ENCODE measurements around the gene UST.

Gene UST

GRCh38 chr6:149086363-149086762 lies 339.5 kb downstream of the UST start:
- no peak for TF ChIP-seq FOXM1 (IDR thresholded peaks at IDR 0.05; ENCODE audit: borderline replicate concordance)
- TF ChIP-seq FOXK2 (IDR thresholded peaks at IDR 0.05), result no peak
- no peak for TF ChIP-seq ZNF384 (IDR thresholded peaks at IDR 0.05)
- no peak for TF ChIP-seq L3MBTL2 (conservative IDR thresholded peaks at IDR 0.05)
- TF ChIP-seq SP1 (IDR thresholded peaks at IDR 0.05), result no peak
- TF ChIP-seq LEF1 (IDR thresholded peaks at IDR 0.05; ENCODE audit: borderline replicate concordance), result no peak
- no peak for TF ChIP-seq CTBP1 (IDR thresholded peaks at IDR 0.05; ENCODE audit: borderline replicate concordance)
- no peak for TF ChIP-seq SUZ12 (IDR thresholded peaks at IDR 0.05)
- TF ChIP-seq PKNOX1 (IDR thresholded peaks at IDR 0.05), result no peak
- no peak for TF ChIP-seq BHLHE40 (IDR thresholded peaks at IDR 0.05; ENCODE audit: borderline replicate concordance)
- no peak for TF ChIP-seq HDGF (IDR thresholded peaks at IDR 0.05; ENCODE audit: borderline replicate concordance)
- no peak for TF ChIP-seq TARDBP (IDR thresholded peaks at IDR 0.05)
- TF ChIP-seq NFRKB (IDR thresholded peaks at IDR 0.05), result no peak
- TF ChIP-seq ARNT (IDR thresholded peaks at IDR 0.05), result no peak
- ChIA-PET CTCF (no interaction called here), POLR2A (no interaction called here)
- DNase-seq (ENCODE audit: extremely low spot score), result no peak

GRCh38 chr6:149087898-149088297 lies 341.1 kb downstream of the UST start:
- POLR2A ChIA-PET, result interaction anchor here (1.1 kb wide), 1 partner anchor 229 kb away, joined by 3 read pairs; the partner anchor contains the start of gene TAB2
- no peak for DNase-seq (ENCODE audit: extremely low spot score)
- CTCF ChIA-PET, result interaction anchor here (0.6 kb wide), 1 partner anchor 492 kb away, joined by 3 read pairs; no protein-coding TSS in a partner anchor
- TF ChIP-seq SP1 (IDR thresholded peaks at IDR 0.05) (no peak), FOXM1 (IDR thresholded peaks at IDR 0.05; ENCODE audit: borderline replicate concordance) (no peak), HDGF (IDR thresholded peaks at IDR 0.05; ENCODE audit: borderline replicate concordance) (no peak), CTBP1 (IDR thresholded peaks at IDR 0.05; ENCODE audit: borderline replicate concordance) (no peak), SUZ12 (IDR thresholded peaks at IDR 0.05) (no peak), ZNF384 (IDR thresholded peaks at IDR 0.05) (no peak), NFRKB (IDR thresholded peaks at IDR 0.05) (no peak), FOXA1 (IDR thresholded peaks at IDR 0.05) (no peak), ELF4 (IDR thresholded peaks at IDR 0.05) (no peak), BHLHE40 (IDR thresholded peaks at IDR 0.05; ENCODE audit: borderline replicate concordance) (no peak), TARDBP (IDR thresholded peaks at IDR 0.05) (no peak), ARNT (IDR thresholded peaks at IDR 0.05) (no peak)

GRCh38 chr6:149088361-149088760 lies 341.5 kb downstream of the UST start:
- POLR2A ChIA-PET, result interaction anchor here (1.1 kb wide), 1 partner anchor 229 kb away, joined by 3 read pairs; the partner anchor contains the start of gene TAB2
- CTCF ChIA-PET, result interaction anchor here (0.6 kb wide), 1 partner anchor 492 kb away, joined by 3 read pairs; no protein-coding TSS in a partner anchor
- no peak for TF ChIP-seq NFRKB (IDR thresholded peaks at IDR 0.05)
- no peak for TF ChIP-seq FOXM1 (IDR thresholded peaks at IDR 0.05; ENCODE audit: borderline replicate concordance)
- no peak for TF ChIP-seq ELF4 (IDR thresholded peaks at IDR 0.05)
- no peak for TF ChIP-seq ARNT (IDR thresholded peaks at IDR 0.05)
- TF ChIP-seq FOXK2 (IDR thresholded peaks at IDR 0.05), result no peak
- no peak for TF ChIP-seq BHLHE40 (IDR thresholded peaks at IDR 0.05; ENCODE audit: borderline replicate concordance)
- TF ChIP-seq LEF1 (IDR thresholded peaks at IDR 0.05; ENCODE audit: borderline replicate concordance), result no peak
- no peak for TF ChIP-seq HDGF (IDR thresholded peaks at IDR 0.05; ENCODE audit: borderline replicate concordance)
- TF ChIP-seq SUZ12 (IDR thresholded peaks at IDR 0.05), result no peak
- TF ChIP-seq SP1 (IDR thresholded peaks at IDR 0.05), result no peak
- DNase-seq (ENCODE audit: extremely low spot score), result no peak

DNA sequence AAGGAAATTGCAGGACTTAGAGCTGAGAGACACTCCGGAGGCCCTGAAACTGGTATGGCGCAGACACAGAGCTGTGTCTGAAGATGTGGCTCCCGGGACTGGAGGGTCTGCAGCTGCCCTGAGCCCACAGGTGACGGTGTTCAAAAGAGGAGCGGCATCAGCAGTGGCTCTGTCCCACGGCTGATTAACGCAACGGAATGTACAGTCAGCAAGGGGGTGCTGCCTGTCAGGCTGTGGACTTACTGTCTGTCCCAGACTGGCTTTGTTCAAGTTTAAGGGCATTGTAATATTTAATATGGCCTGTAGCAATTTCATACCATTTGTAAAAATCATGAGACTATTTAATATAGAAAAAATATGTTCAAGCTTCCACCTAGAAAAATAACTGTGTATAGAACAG lies 342.7 kb downstream of the UST start:
- CTCF ChIA-PET, result interaction anchor here (0.7 to 1.0 kb wide), 2 partner anchors 333 to 343 kb away, joined by 3 to 5 read pairs; no protein-coding TSS in a partner anchor
- TF ChIP-seq BHLHE40 (IDR thresholded peaks at IDR 0.05; ENCODE audit: borderline replicate concordance), result no peak
- no peak for TF ChIP-seq ELF4 (IDR thresholded peaks at IDR 0.05)
- TF ChIP-seq HDGF (IDR thresholded peaks at IDR 0.05; ENCODE audit: borderline replicate concordance), result no peak
- TF ChIP-seq FOXA1 (IDR thresholded peaks at IDR 0.05), result no peak
- no peak for TF ChIP-seq LEF1 (IDR thresholded peaks at IDR 0.05; ENCODE audit: borderline replicate concordance)
- no peak for TF ChIP-seq L3MBTL2 (conservative IDR thresholded peaks at IDR 0.05)
- TF ChIP-seq PKNOX1 (IDR thresholded peaks at IDR 0.05), result no peak
- no peak for TF ChIP-seq SUZ12 (IDR thresholded peaks at IDR 0.05)
- no peak for TF ChIP-seq TARDBP (IDR thresholded peaks at IDR 0.05)
- no peak for TF ChIP-seq SP1 (IDR thresholded peaks at IDR 0.05)
- no peak for TF ChIP-seq FOXM1 (IDR thresholded peaks at IDR 0.05; ENCODE audit: borderline replicate concordance)
- no peak for TF ChIP-seq NFRKB (IDR thresholded peaks at IDR 0.05)
- no peak for TF ChIP-seq ZNF384 (IDR thresholded peaks at IDR 0.05)
- no peak for TF ChIP-seq FOXK2 (IDR thresholded peaks at IDR 0.05)
- TF ChIP-seq CTBP1 (IDR thresholded peaks at IDR 0.05; ENCODE audit: borderline replicate concordance), result no peak
- TF ChIP-seq ARNT (IDR thresholded peaks at IDR 0.05), result no peak
- no peak for DNase-seq (ENCODE audit: extremely low spot score)
- POLR2A ChIA-PET, result no interaction called here

GRCh38 chr6:149090937-149091336 lies 344.1 kb downstream of the UST start:
- no peak for DNase-seq (ENCODE audit: extremely low spot score)
- CTCF ChIA-PET, result interaction anchor here (1.0 to 1.5 kb wide), 2 partner anchors 63 to 341 kb away, joined by 3 to 6 read pairs; no protein-coding TSS in a partner anchor
- no peak for TF ChIP-seq L3MBTL2 (conservative IDR thresholded peaks at IDR 0.05)
- TF ChIP-seq FOXK2 (IDR thresholded peaks at IDR 0.05), result no peak
- no peak for TF ChIP-seq SP1 (IDR thresholded peaks at IDR 0.05)
- TF ChIP-seq CTBP1 (IDR thresholded peaks at IDR 0.05; ENCODE audit: borderline replicate concordance), result no peak
- POLR2A ChIA-PET, result no interaction called here

DNA sequence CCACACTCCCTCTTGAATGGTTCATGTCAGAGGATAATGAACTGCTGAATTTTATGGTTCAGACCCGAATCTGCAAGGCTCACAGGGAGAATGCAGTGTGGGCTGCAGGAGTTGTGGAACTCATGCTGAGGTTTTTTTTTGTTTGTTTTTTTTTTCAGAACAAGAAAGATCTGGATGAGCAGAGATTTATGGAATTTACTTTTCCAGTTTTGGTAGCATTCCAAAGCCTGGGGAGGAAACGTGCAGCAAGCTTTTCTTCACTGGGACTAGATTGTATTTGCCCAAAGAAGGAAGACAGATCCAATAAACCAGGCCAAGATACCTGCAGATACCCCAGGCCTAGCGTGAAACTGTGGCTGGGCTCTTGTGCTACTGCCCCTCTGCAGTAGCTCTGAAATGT lies 346.8 kb downstream of the UST start:
- ChIA-PET POLR2A (no interaction called here), CTCF (no interaction called here)
- DNase-seq (ENCODE audit: extremely low spot score), result no peak
- no peak for TF ChIP-seq FOXA1 (IDR thresholded peaks at IDR 0.05)
- TF ChIP-seq LEF1 (IDR thresholded peaks at IDR 0.05; ENCODE audit: borderline replicate concordance), result no peak
- TF ChIP-seq HDGF (IDR thresholded peaks at IDR 0.05; ENCODE audit: borderline replicate concordance), result no peak
- TF ChIP-seq FOXM1 (IDR thresholded peaks at IDR 0.05; ENCODE audit: borderline replicate concordance), result no peak
- TF ChIP-seq NFRKB (IDR thresholded peaks at IDR 0.05), result no peak
- TF ChIP-seq SUZ12 (IDR thresholded peaks at IDR 0.05), result no peak
- no peak for TF ChIP-seq SP1 (IDR thresholded peaks at IDR 0.05)
- no peak for TF ChIP-seq L3MBTL2 (conservative IDR thresholded peaks at IDR 0.05)
- TF ChIP-seq ARNT (IDR thresholded peaks at IDR 0.05), result no peak
- no peak for TF ChIP-seq FOXK2 (IDR thresholded peaks at IDR 0.05)
- no peak for TF ChIP-seq PKNOX1 (IDR thresholded peaks at IDR 0.05)
- TF ChIP-seq ZNF384 (IDR thresholded peaks at IDR 0.05), result no peak
- TF ChIP-seq ELF4 (IDR thresholded peaks at IDR 0.05), result no peak
- no peak for TF ChIP-seq BHLHE40 (IDR thresholded peaks at IDR 0.05; ENCODE audit: borderline replicate concordance)
- TF ChIP-seq CTBP1 (IDR thresholded peaks at IDR 0.05; ENCODE audit: borderline replicate concordance), result no peak
- TF ChIP-seq TARDBP (IDR thresholded peaks at IDR 0.05), result no peak
